Stomach (tissue), 9 donors: ENCODE results near the gene PRKG1. TPM values are rescaled to one million over a fixed set of nuclear protein-coding genes. Genes with fewer than 3 reads are reported as not detected.

Source experiments
- DNase-seq, 2 donors: peaks; one replicate each; pipeline versions ENCODE4 v3.0.0 to v3.0.0-alpha.2; 2013 to 2019
- H3K27ac ChIP-seq, 5 donors: fragments of 200-600 bp in 4 of 5; sonication (generic) in 4 of 5; one replicate each; pipeline ENCODE4 v1.5.1; 2013 to 2019; ENCODE audit warnings: mild to moderate bottlenecking in 1 of 5, moderate library complexity in 1 of 5
- H3K27me3 ChIP-seq, 3 donors: fragments of 200-600 bp; sonication (generic); one replicate each; pipeline ENCODE4 v1.5.1; 2017 to 2019; ENCODE audit warnings: mixed run types in 1 of 3
- H3K36me3 ChIP-seq, 4 donors: fragments of 200-600 bp; sonication (generic); 1 replicate in 3 of 4; 2 replicates in 1 of 4; pipeline ENCODE4 v1.5.1; 2016 to 2019
- H3K4me1 ChIP-seq, 4 donors: fragments of 200-600 bp; sonication (generic); one replicate each; pipeline ENCODE4 v1.5.1; 2016 to 2019
- H3K4me3 ChIP-seq, 4 donors: fragments of 200-600 bp; sonication (generic) in 3 of 4; one replicate each; pipeline ENCODE4 v1.5.1; 2016 to 2019; ENCODE audit warnings: mild to moderate bottlenecking in 1 of 4
- H3K9me3 ChIP-seq, 4 donors: fragments of 200-600 bp; sonication (generic); one replicate each; pipeline ENCODE4 v1.5.1; 2016 to 2019
- CTCF ChIP-seq, 7 experiments: fragments of 450-650 bp in 4 of 7; fragments of 200-600 bp in 3 of 7; sonication (generic) in 3 of 7; IDR thresholded peaks; one replicate each; pipeline ENCODE4 v1.5.1; 2016 to 2019; ENCODE audit warnings: antibody characterized with exemption in 7 of 7, control low read depth in 2 of 7, mild to moderate bottlenecking in 1 of 7
- EP300 ChIP-seq: sonication (generic); formaldehyde crosslinking; IDR thresholded peaks from one replicate; pipeline ENCODE4 v1.6.1; 2017; ENCODE audit warnings: antibody characterized with exemption
- POLR2A ChIP-seq, 4 donors: fragments of 450-650 bp; IDR thresholded peaks; one replicate each; pipeline ENCODE4 v1.6.1; 2016; ENCODE audit warnings: antibody characterized with exemption in 4 of 4, control low read depth in 2 of 4, mild to moderate bottlenecking in 1 of 4, moderate library complexity in 1 of 4
- POLR2AphosphoS5 ChIP-seq, 3 donors: sonication (generic); formaldehyde crosslinking; IDR thresholded peaks; one replicate each; pipeline ENCODE4 v1.6.1; 2016; ENCODE audit warnings: antibody characterized with exemption in 3 of 3
- WGBS, 5 donors: extraction: QIAGEN DNeasy Blood & Tissue Kit in 3 of 5; methylation state at CpG; one replicate each; pipeline versions ENCODE4 v1.1.5 to v1.1.7; 2013 to 2018; 5-methylcytosine and 5-hydroxymethylcytosine counted together
- intact Hi-C: fragments of 100-400 bp; cut with DNase I; formaldehyde crosslinking; loops from one replicate; pipeline ENCODE4 v1.15.1; 2023; ENCODE audit warnings: low total_unique reads
- polyA plus RNA-seq, 3 donors: library from polyadenylated mRNA; stranded (reverse); fragments of 200-250 nt; gene quantifications; one replicate each; pipeline ENCODE4 v1.2.3, GENCODE V29; 2013
- total RNA-seq, 5 donors: library from RNA; depleted of rRNA; stranded (reverse); fragments of >200 nt; gene quantifications; one replicate each; pipeline versions ENCODE4 v1.1.0 to v1.2.3, GENCODE V29; 2014 to 2016
- donor health status: healthy with polysubstance abuse.
- donor health status: Bipolar disorder and iron deficiency.
- donor health status: healthy.

PRKG1 gene
- total and polyA plus RNA-seq, 8 donors: 1.5 to 89.2 (median 14.3) TPM

- WGBS, 5 donors: 68 to 80% (median 71%) methylated on average over 1 of the region's 1 CpG
Measured at GRCh38 chr10:51696251-51696650, 622.0 kb downstream of the PRKG1 start.

GRCh38 chr10:51698473-51699063 is 624.3 kb downstream of the PRKG1 start:
- H3K27ac ChIP-seq: peak overlapping the region in 4 of 5 donors; percentile 93 to 95 (median 94)
- no peak for TF ChIP-seq POLR2AphosphoS5 (IDR thresholded peaks at IDR 0.05)
- TF ChIP-seq POLR2A (IDR thresholded peaks at IDR 0.05): no peak
- TF ChIP-seq CTCF (IDR thresholded peaks at IDR 0.05): no peak
- TF ChIP-seq EP300: no peak
- no peak for DNase-seq
- no peaks in the 10 kb centered on the region for H3K9me3 ChIP-seq
- peaks cover 0 to 8% (median 4%) of the 10 kb centered on the region in 4 donors for H3K36me3 ChIP-seq
- intact Hi-C loops: no loop called here
- no peaks in the 10 kb centered on the region for H3K27me3 ChIP-seq
- WGBS, 5 donors: 76 to 92% (median 78%) methylated on average over 7 to 8 of the region's 8 CpGs
- peaks cover 19 to 58% (median 36%) of the 10 kb centered on the region in 4 donors for H3K4me1 ChIP-seq
- H3K4me3 ChIP-seq: peak overlapping the region; percentile 72 to 89 (median 80)

More at GRCh38 chr10:51696251-51696650, 622.0 kb downstream of the PRKG1 start:
- Histone ChIP-seq H3K27me3 (no peaks in the 10 kb centered on the region), H3K27ac (peak overlapping the region in 1 of 5 donors; percentile 11), H3K4me1 (peaks cover 19 to 62% (median 36%) of the 10 kb centered on the region in 4 donors), H3K36me3 (peaks cover 0 to 8% (median 4%) of the 10 kb centered on the region in 4 donors), H3K9me3 (no peaks in the 10 kb centered on the region), H3K4me3 (no peak overlapping the region)
- intact Hi-C loops: no loop called here
- no peak for DNase-seq
- TF ChIP-seq EP300: no peak
- TF ChIP-seq POLR2AphosphoS5 (IDR thresholded peaks at IDR 0.05): no peak
- no peak for TF ChIP-seq POLR2A (IDR thresholded peaks at IDR 0.05)
- TF ChIP-seq CTCF (IDR thresholded peaks at IDR 0.05): no peak

GRCh38 chr10:51699145-51699474 is 624.8 kb downstream of the PRKG1 start:
- H3K4me1 ChIP-seq: peaks cover 19 to 55% (median 36%) of the 10 kb centered on the region in 4 donors
- DNase-seq: no peak
- intact Hi-C loops: no loop called here
- 1% methylated on average over 14 of the region's 14 CpGs for WGBS, 5 donors
- no peaks in the 10 kb centered on the region for H3K9me3 ChIP-seq
- H3K36me3 ChIP-seq: peaks cover 0 to 8% (median 4%) of the 10 kb centered on the region in 4 donors
- no peaks in the 10 kb centered on the region for H3K27me3 ChIP-seq
- peak overlapping the region; percentile 70 to 95 (median 93) for H3K27ac ChIP-seq
- H3K4me3 ChIP-seq: peak overlapping the region; percentile 72 to 89 (median 80)
- TF ChIP-seq EP300: no peak
- no peak for TF ChIP-seq CTCF (IDR thresholded peaks at IDR 0.05)
- TF ChIP-seq POLR2A (IDR thresholded peaks at IDR 0.05): no peak
- no peak for TF ChIP-seq POLR2AphosphoS5 (IDR thresholded peaks at IDR 0.05)

- peaks cover 19 to 50% (median 35%) of the 10 kb centered on the region in 4 donors for H3K4me1 ChIP-seq
- 0% methylated on average over 45 of the region's 45 CpGs for WGBS, 5 donors
- H3K36me3 ChIP-seq: peaks cover 0 to 8% (median 4%) of the 10 kb centered on the region in 4 donors
- intact Hi-C loops: no loop called here
- H3K9me3 ChIP-seq: no peaks in the 10 kb centered on the region
- TF ChIP-seq EP300: peak; percentile 47
- TF ChIP-seq POLR2A (IDR thresholded peaks at IDR 0.05): no peak
- TF ChIP-seq POLR2AphosphoS5 (IDR thresholded peaks at IDR 0.05): peak; percentile 43 to 80 (median 72)
- no peaks in the 10 kb centered on the region for H3K27me3 ChIP-seq
- peak within 1 kb of the TSS; percentile 70 to 95 (median 93) for H3K27ac ChIP-seq
- DNase-seq: peak; percentile 88 to 97
- H3K4me3 ChIP-seq: peak within 1 kb of the TSS; percentile 72 to 89 (median 80)
Measured at GRCh38 chr10:51699475-51700227, 625.4 kb downstream of the PRKG1 start, which contains the start of gene CSTF2T. Gene CSTF2T (minus strand): TSS chr10:51699595. CDS start chr10:51699549, 46 bp downstream.
